Type B pancreatic cell (in vitro differentiated cells): ENCODE results near the gene REEP1. TPM values are rescaled to one million over a fixed set of nuclear protein-coding genes. Genes with fewer than 3 reads are reported as not detected.
A peak's percentile ranks its signal among the peaks of the same experiment; 100 is the strongest.

Source experiments
- DNase-seq: peaks from one replicate; pipeline ENCODE4 v3.0.0; 2021; ENCODE audit warnings: mixed read lengths; ENCODE audit not compliant: unreplicated experiment; ENCODE audit errors: extremely low spot score
- H3K27ac Mint-ChIP-seq: 2 replicates; pipeline ENCODE4 v1.8.0; 2021; ENCODE audit warnings: mild to moderate bottlenecking, mixed read lengths
- H3K27me3 Mint-ChIP-seq: 2 replicates; pipeline ENCODE4 v1.8.0; 2021; ENCODE audit warnings: mixed read lengths
- H3K36me3 Mint-ChIP-seq: 2 replicates; pipeline ENCODE4 v1.8.0; 2021; ENCODE audit warnings: mixed read lengths
- H3K4me1 Mint-ChIP-seq: one replicate; pipeline ENCODE4 v1.8.0; 2021; ENCODE audit warnings: mixed read lengths; ENCODE audit not compliant: unreplicated experiment
- H3K4me3 Mint-ChIP-seq: 2 replicates; pipeline ENCODE4 v1.8.0; 2021; ENCODE audit warnings: mild to moderate bottlenecking, mixed read lengths
- H3K9me3 Mint-ChIP-seq: 2 replicates; pipeline ENCODE4 v1.8.0; 2021; ENCODE audit warnings: mixed read lengths
- total RNA-seq: library from RNA; stranded (reverse); gene quantifications from 2 replicates; pipeline ENCODE4 v1.2.1, GENCODE V29; 2021; ENCODE audit warnings: low replicate concordance
- TF ChIP-seq, protein P1 (sequence below): fragments of 200-600 bp; sonication (generic); conservative IDR thresholded peaks from 2 replicates; pipeline ENCODE4 v1.5.0; 2021; ENCODE audit warnings: antibody characterized with exemption, mild to moderate bottlenecking

Gene REEP1
- total RNA-seq, 1 donor from 2014 or later, result 6.4 TPM

DNA sequence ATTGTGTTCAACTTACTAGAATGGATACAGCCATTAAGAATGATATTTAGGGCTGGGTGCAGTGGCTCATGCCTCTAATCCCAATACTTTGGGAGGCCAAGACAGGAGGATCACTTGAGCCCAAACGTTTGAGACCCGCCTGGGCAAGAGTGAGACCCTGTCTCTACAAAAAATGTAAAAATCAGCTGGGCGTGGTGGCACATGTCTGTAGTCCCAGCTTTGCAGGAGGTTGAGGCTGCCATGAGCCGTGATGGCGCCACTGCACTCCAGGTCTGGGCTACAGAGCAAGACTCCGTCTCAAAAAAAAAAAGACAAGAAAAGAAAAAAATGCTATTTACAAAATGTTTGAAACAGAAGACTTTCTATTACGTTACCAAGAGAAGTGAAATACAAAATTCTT lies 30.0 kb downstream of the REEP1 start:
- DNase-seq, result no peak
- peaks cover 27% of the 10 kb centered on the region for H3K4me1 Mint-ChIP-seq
- H3K9me3 Mint-ChIP-seq, result no peaks in the 10 kb centered on the region
- H3K36me3 Mint-ChIP-seq, result no peaks in the 10 kb centered on the region
- no peak overlapping the region for H3K4me3 Mint-ChIP-seq
- H3K27ac Mint-ChIP-seq, result no peak overlapping the region
- TF ChIP-seq, protein P1, sequence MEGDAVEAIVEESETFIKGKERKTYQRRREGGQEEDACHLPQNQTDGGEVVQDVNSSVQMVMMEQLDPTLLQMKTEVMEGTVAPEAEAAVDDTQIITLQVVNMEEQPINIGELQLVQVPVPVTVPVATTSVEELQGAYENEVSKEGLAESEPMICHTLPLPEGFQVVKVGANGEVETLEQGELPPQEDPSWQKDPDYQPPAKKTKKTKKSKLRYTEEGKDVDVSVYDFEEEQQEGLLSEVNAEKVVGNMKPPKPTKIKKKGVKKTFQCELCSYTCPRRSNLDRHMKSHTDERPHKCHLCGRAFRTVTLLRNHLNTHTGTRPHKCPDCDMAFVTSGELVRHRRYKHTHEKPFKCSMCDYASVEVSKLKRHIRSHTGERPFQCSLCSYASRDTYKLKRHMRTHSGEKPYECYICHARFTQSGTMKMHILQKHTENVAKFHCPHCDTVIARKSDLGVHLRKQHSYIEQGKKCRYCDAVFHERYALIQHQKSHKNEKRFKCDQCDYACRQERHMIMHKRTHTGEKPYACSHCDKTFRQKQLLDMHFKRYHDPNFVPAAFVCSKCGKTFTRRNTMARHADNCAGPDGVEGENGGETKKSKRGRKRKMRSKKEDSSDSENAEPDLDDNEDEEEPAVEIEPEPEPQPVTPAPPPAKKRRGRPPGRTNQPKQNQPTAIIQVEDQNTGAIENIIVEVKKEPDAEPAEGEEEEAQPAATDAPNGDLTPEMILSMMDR, result no peak
- peaks cover 6% of the 10 kb centered on the region for H3K27me3 Mint-ChIP-seq

DNA sequence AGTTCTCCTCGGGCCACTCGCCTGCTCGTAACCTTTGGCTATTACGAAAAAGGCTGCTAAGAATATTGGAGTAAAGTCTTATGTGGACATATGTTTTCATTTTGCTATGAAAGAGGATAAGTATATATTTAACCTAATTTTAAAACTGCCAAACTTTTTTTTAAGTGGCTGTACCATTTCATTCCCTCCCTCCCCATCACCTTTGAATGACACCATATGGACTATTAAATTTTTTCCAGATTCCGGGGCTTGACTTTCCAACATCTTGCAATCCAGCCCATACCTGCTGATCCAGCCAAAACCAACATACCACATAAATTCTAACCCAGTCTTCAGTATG lies 31.5 kb downstream of the REEP1 start:
- no peak for DNase-seq
- no peak overlapping the region for H3K4me3 Mint-ChIP-seq
- no peaks in the 10 kb centered on the region for H3K36me3 Mint-ChIP-seq
- no peaks in the 10 kb centered on the region for H3K9me3 Mint-ChIP-seq
- TF ChIP-seq, protein P1, result no peak
- H3K4me1 Mint-ChIP-seq, result peaks cover 41% of the 10 kb centered on the region
- peaks cover 6% of the 10 kb centered on the region for H3K27me3 Mint-ChIP-seq
- H3K27ac Mint-ChIP-seq, result no peak overlapping the region

- Mint-ChIP-seq H3K4me1 (peaks cover 43% of the 10 kb centered on the region), H3K36me3 (no peaks in the 10 kb centered on the region), H3K4me3 (no peak overlapping the region), H3K27me3 (peaks cover 6% of the 10 kb centered on the region), H3K9me3 (no peaks in the 10 kb centered on the region), H3K27ac (no peak overlapping the region)
- DNase-seq, result peak; percentile 58
- TF ChIP-seq, protein P1, result no peak
Measured at GRCh38 chr2:86305195-86305914, 32.1 kb downstream of the REEP1 start.

- DNase-seq, result peak; percentile 18
- no peaks in the 10 kb centered on the region for H3K36me3 Mint-ChIP-seq
- no peak overlapping the region for H3K4me3 Mint-ChIP-seq
- no peak overlapping the region for H3K27ac Mint-ChIP-seq
- H3K27me3 Mint-ChIP-seq, result peaks cover 6% of the 10 kb centered on the region
- H3K4me1 Mint-ChIP-seq, result peaks cover 43% of the 10 kb centered on the region
- no peaks in the 10 kb centered on the region for H3K9me3 Mint-ChIP-seq
- TF ChIP-seq, protein P1, result no peak
Measured at GRCh38 chr2:86304416-86304815, 33.0 kb downstream of the REEP1 start.

GRCh38 chr2:86302320-86302719 lies 35.1 kb downstream of the REEP1 start:
- Mint-ChIP-seq H3K27ac (no peak overlapping the region), H3K4me1 (peaks cover 43% of the 10 kb centered on the region), H3K9me3 (no peaks in the 10 kb centered on the region), H3K4me3 (no peak overlapping the region), H3K27me3 (peaks cover 6% of the 10 kb centered on the region), H3K36me3 (no peaks in the 10 kb centered on the region)
- DNase-seq, result no peak
- TF ChIP-seq, protein P1, result no peak
